Measurements from ENCODE around the gene ADAMTS8.

ADAMTS8 gene

GRCh38 chr11:130428316-130429119, at the start of gene ADAMTS8:
TSS of gene ADAMTS8 (minus strand) at chr11:130428609. CDS start at chr11:130428286, 323 bp downstream.
- no peak for DNase-seq

GRCh38 chr11:130477586-130478203, 49.3 kb upstream of the ADAMTS8 start:
- no peak for DNase-seq

- no peak for DNase-seq
These were observed 48.6 kb upstream of the ADAMTS8 start for GRCh38 chr11:130476922-130477491.

GRCh38 chr11:130476200-130476921, 48.0 kb upstream of the ADAMTS8 start:
- no peak for DNase-seq

GRCh38 chr11:130475426-130476053, 47.1 kb upstream of the ADAMTS8 start:
- DNase-seq = no peak

DNA sequence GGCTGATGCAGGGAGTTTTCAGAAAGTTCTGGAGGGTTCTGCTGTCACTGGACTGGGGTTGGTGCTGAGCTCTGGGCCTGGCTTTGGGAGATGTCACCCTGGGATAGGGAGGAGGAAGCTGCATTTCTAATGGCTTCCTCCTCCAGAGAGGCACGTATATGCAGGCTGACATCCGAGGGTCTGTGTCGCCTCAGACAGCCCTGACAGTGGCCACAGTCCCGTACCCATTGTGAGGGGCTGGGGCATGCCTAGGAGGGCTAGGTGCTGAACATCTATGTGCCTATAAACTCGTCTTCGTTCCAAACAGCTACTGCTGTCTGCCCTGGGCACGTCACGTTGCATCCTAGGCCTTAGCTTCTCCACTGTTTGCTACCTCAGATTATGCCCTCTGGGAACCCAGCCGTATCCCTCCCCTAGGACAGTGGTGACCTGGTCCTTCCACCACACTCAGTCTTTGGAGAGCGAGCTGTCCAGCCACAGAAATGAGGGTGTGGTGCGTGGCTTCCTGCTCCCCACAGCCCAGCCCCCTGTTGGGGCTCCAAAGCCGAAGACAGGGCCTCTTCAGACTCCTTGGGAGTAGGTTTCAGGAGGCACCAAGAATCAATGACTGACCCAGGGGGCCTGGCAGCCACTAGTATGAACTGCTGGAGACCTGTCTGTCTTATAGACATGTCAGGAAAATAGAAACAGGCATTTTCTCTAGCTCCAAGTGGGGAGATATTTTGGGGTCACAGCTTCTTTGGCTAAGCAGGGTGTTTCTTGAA, 46.4 kb upstream of the ADAMTS8 start:
- no peak for DNase-seq

DNA sequence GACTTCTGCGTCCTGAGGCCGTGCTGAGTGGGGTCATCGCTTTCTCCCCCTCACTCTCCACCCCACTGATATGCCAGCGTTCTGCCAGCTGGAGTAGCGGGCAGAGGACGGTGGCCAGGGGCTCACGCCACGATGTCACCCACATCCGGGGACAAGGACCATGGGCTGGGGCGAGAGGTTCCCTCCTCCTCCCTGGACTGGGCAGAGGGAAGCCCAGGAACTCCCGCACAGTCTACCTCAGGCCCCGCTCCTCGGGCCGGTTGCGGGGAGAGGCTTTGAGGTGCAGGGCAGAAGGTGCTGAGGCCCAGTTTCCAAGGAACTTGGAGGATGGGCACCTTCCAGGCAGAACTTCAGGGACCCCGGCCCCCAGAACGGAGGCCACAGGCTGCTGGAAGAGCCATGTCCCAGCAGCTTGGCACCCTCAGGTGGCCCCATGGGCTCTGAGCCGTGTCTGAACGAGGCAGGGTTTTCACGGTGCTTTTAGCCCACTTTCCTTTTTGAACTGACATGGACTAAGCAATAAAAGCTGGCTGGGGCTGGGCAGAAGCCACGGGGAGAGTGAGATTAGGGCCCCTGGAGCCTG, 45.5 kb upstream of the ADAMTS8 start:
- no peak for DNase-seq

DNA sequence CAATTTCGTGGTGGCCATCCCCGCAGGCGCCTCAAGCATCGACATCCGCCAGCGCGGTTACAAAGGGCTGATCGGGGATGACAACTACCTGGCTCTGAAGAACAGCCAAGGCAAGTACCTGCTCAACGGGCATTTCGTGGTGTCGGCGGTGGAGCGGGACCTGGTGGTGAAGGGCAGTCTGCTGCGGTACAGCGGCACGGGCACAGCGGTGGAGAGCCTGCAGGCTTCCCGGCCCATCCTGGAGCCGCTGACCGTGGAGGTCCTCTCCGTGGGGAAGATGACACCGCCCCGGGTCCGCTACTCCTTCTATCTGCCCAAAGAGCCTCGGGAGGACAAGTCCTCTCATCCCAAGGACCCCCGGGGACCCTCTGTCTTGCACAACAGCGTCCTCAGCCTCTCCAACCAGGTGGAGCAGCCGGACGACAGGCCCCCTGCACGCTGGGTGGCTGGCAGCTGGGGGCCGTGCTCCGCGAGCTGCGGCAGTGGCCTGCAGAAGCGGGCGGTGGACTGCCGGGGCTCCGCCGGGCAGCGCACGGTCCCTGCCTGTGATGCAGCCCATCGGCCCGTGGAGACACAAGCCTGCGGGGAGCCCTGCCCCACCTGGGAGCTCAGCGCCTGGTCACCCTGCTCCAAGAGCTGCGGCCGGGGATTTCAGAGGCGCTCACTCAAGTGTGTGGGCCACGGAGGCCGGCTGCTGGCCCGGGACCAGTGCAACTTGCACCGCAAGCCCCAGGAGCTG, 44.8 kb upstream of the ADAMTS8 start:
- no peak for DNase-seq

- DNase-seq = no peak
These were observed 44.1 kb upstream of the ADAMTS8 start for GRCh38 chr11:130472434-130472961.

GRCh38 chr11:130471731-130472433, 43.5 kb upstream of the ADAMTS8 start:
- DNase-seq = no peak

GRCh38 chr11:130470832-130471706, 42.7 kb upstream of the ADAMTS8 start:
- DNase-seq = no peak

DNA sequence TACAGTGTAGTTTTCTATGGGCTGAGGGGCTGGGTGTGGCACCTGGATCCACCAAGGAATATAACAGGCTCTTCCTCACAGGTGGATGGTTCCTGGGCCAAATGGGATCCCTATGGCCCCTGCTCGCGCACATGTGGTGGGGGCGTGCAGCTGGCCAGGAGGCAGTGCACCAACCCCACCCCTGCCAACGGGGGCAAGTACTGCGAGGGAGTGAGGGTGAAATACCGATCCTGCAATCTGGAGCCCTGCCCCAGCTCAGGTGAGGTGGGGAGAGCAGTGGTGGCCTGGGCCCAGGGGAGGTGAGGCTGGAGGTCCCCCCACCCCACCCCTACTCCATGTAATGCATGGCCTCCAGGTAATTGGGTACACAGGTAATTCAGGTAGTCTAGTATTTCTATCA, 40.8 kb upstream of the ADAMTS8 start:
- no peak for DNase-seq

- DNase-seq = no peak
These were observed 38.9 kb upstream of the ADAMTS8 start for GRCh38 chr11:130467116-130467900.

DNA sequence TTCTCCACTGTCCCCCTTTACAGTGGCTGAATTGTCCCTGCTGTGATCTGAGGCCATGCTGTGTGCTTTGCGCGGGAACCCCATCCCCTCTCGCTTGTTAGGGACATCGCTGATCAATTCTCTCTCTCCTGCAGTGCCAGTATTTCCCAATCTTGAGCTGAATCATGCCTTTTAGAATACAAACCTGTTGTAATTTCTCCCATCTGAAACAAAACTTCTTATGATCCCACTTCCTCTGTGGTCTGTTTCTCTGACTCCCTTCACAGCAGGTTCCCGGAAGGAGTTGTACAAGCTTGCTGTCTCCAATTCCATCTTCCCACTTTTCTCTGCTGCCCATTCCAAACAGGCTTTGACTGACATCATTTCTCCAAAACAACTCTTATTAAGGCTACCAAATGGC, 36.9 kb upstream of the ADAMTS8 start:
- DNase-seq = no peak

GRCh38 chr11:130464291-130464812, 35.9 kb upstream of the ADAMTS8 start:
- DNase-seq = no peak

- no peak for DNase-seq
These were observed 34.5 kb upstream of the ADAMTS8 start for GRCh38 chr11:130462931-130463330.

- DNase-seq = no peak
These were observed 33.9 kb upstream of the ADAMTS8 start for GRCh38 chr11:130462101-130462885.
